GM12872 (cell line): ENCODE results near the gene SHISAL1.

ENCODE experiments used
- TF ChIP-seq, protein P1 (sequence below): IDR thresholded peaks from 3 replicates; pipeline ENCODE4 v1.5.1; 2011; ENCODE audit warnings: low read depth, mild to moderate bottlenecking, low read length, moderate library complexity; ENCODE audit not compliant: insufficient read depth

The SHISAL1 gene

DNA sequence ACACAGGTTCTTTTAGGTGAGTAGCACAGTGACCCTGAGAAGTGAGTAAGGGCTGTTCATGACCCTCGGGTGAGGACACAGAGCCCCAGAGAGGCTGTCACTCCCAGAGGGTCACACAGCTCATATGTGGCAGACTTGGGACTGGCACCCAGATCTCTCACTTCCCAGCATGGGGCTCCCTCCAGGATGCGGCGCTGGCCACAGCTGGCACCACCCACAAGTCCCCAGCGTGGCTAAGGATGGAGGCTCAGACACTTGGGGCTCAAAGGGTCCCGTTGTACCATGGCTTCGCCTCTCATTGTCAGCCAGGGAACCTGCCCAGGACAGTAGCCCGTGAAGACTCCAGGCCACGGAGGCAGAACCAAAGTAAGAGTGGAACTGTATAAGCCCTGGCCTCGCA, 6.0 kb upstream of the SHISAL1 start:
- TF ChIP-seq, protein P1, sequence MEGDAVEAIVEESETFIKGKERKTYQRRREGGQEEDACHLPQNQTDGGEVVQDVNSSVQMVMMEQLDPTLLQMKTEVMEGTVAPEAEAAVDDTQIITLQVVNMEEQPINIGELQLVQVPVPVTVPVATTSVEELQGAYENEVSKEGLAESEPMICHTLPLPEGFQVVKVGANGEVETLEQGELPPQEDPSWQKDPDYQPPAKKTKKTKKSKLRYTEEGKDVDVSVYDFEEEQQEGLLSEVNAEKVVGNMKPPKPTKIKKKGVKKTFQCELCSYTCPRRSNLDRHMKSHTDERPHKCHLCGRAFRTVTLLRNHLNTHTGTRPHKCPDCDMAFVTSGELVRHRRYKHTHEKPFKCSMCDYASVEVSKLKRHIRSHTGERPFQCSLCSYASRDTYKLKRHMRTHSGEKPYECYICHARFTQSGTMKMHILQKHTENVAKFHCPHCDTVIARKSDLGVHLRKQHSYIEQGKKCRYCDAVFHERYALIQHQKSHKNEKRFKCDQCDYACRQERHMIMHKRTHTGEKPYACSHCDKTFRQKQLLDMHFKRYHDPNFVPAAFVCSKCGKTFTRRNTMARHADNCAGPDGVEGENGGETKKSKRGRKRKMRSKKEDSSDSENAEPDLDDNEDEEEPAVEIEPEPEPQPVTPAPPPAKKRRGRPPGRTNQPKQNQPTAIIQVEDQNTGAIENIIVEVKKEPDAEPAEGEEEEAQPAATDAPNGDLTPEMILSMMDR: no peak

DNA sequence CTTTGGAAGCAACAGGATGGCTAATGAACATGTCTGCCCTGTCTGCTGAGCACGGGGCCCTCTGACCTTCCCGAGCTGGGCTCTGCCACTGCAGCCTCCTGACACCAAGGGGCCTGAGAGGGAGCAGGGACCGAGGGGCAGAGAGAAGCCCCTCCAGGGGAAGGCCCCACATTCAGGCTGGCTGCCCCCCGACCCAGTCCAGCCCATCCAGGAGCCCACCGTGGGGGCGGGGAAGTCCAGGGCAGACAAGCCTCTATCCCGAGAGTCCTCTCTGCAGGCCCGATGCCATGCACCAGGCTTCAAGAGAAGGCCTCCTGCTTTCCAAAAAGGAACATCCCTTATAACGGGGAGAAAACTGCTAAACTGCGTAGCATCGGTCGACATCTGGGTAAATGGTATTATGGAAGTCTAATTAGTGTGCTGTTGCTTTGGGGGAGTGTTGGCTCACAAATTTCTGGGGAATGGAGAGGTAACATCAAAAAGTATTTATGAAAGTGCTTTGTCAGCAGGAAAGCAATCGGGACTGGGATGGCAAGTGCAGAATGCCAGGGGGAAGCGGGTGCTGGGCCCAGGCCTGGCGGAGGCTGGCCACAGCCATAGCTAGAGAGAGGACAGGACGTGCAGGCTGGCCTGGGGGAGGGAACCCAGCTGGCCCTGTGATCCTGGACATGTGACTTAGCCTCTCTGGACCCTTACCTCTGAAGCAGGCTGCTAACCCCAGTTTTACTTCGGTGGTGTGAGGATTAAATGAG, 5.3 kb upstream of the SHISAL1 start:
- TF ChIP-seq, protein P1: no peak

GRCh38 chr22:44317123-44317444, 4.3 kb upstream of the SHISAL1 start:
- TF ChIP-seq, protein P1: no peak

- TF ChIP-seq, protein P1: no peak
Measured at GRCh38 chr22:44316393-44317122, 3.8 kb upstream of the SHISAL1 start.

GRCh38 chr22:44314425-44315067, 1.8 kb upstream of the SHISAL1 start:
- TF ChIP-seq, protein P1: no peak

DNA sequence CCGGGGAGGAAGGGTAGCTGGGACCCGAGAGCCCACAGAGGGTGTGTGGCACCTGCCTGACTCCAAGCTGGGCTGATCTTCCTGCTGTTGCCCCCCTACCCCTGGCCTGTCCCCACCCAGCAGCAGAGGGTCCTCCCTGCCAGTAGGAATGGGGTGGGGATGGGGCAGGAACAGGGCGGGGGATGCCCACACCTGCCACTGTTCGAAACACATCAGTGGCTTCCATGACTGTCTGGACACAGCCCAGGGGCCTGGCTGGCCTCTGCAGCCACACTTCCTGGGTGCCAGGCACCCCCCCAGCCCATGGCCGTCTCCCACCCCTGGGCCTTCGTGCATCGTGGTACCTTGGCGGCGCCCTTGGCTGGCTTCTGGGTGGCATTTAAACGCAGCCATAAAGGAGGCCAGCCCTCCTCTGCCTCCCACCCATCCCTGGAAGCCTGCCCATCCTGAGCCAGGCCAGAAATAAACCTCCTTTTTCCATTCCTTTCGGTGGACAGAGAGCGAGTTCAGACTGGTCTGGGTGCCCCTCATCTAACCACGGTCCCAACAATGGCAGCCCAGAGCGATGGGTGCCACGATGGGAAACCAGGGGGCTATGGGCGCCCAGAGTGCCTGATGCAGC, 745 bp upstream of the SHISAL1 start:
- TF ChIP-seq, protein P1: no peak

- TF ChIP-seq, protein P1: no peak
Measured at GRCh38 chr22:44311855-44312170, 938 bp downstream of the SHISAL1 start.
